ACC112 (cell line): ENCODE results near the gene APOC3.

Experiments
- H2AFZ ChIP-seq: fragments of 200-600 bp; sonication (generic); one replicate; pipeline ENCODE4 v1.6.0; 2017; ENCODE audit warnings: antibody characterized with exemption, low read length; ENCODE audit not compliant: unreplicated experiment
- H3K27ac ChIP-seq: fragments of 200-600 bp; sonication (generic); 2 replicates; pipeline ENCODE4 v1.5.1; 2014; ENCODE audit warnings: low read depth, mild to moderate bottlenecking, antibody characterized with exemption, low read length, moderate library complexity
- H3K27me3 ChIP-seq: fragments of 200-600 bp; sonication (generic); 2 replicates; pipeline ENCODE4 v1.6.1; 2014; ENCODE audit warnings: mild to moderate bottlenecking, antibody characterized with exemption, low read length, moderate library complexity, mixed read lengths; ENCODE audit not compliant: insufficient read depth
- H3K36me3 ChIP-seq: fragments of 200-600 bp; sonication (generic); 2 replicates; pipeline ENCODE4 v1.6.1; 2016; ENCODE audit warnings: mild to moderate bottlenecking, antibody characterized with exemption, low read length, moderate library complexity, mixed read lengths; ENCODE audit not compliant: insufficient read depth
- H3K4me1 ChIP-seq: fragments of 200-600 bp; sonication (generic); one replicate; pipeline ENCODE4 v1.6.1; 2016; ENCODE audit warnings: low read length, mixed read lengths; ENCODE audit not compliant: insufficient read depth, unreplicated experiment, control insufficient read depth
- H3K4me3 ChIP-seq: fragments of 200-600 bp; sonication (generic); 2 replicates; pipeline ENCODE4 v1.5.1; 2014; ENCODE audit warnings: mild to moderate bottlenecking, low read depth, low read length
- H3K79me2 ChIP-seq: fragments of 200-600 bp; sonication (generic); one replicate; pipeline ENCODE4 v1.6.0; 2016; ENCODE audit warnings: low read length; ENCODE audit not compliant: control insufficient read depth, unreplicated experiment, insufficient read depth

APOC3 gene

GRCh38 chr11:116829525-116830183 is at the start of gene APOC3:
APOC3 (plus strand) TSS chr11:116829907; CDS start chr11:116830583, 676 bp downstream.
- Histone ChIP-seq H3K4me3 (no peak within 1 kb of the TSS), H3K36me3 (no peaks in the 10 kb centered on the region), H3K4me1 (peaks cover 15% of the 10 kb centered on the region), H2AFZ (peak within 1 kb of the TSS; percentile 1), H3K27me3 (no peaks in the 10 kb centered on the region), H3K79me2 (no peaks in the 10 kb centered on the region), H3K27ac (no peak within 1 kb of the TSS)

- no peaks in the 10 kb centered on the region for H3K27me3 ChIP-seq
- H2AFZ ChIP-seq = no peak overlapping the region
- peak overlapping the region; percentile 51 for H3K27ac ChIP-seq
- peaks cover 20% of the 10 kb centered on the region for H3K79me2 ChIP-seq
- no peak overlapping the region for H3K4me3 ChIP-seq
- peaks cover 67% of the 10 kb centered on the region for H3K36me3 ChIP-seq
- H3K4me1 ChIP-seq = peaks cover 17% of the 10 kb centered on the region
Observed at GRCh38 chr11:116782728-116783127, 47.0 kb upstream of the APOC3 start.

- Histone ChIP-seq H3K27ac (no peak overlapping the region), H3K79me2 (peaks cover 21% of the 10 kb centered on the region), H3K4me1 (peaks cover 21% of the 10 kb centered on the region), H2AFZ (no peak overlapping the region), H3K36me3 (peaks cover 41% of the 10 kb centered on the region), H3K27me3 (no peaks in the 10 kb centered on the region), H3K4me3 (peak overlapping the region; percentile 98)
Observed at GRCh38 chr11:116786326-116786725, 43.4 kb upstream of the APOC3 start.

GRCh38 chr11:116786966-116787365 is 42.7 kb upstream of the APOC3 start:
- Histone ChIP-seq H3K4me3 (peak overlapping the region; percentile 98), H3K27ac (peak overlapping the region; percentile 74; the same call in 1 of the 2 replicates), H2AFZ (no peak overlapping the region), H3K79me2 (peaks cover 21% of the 10 kb centered on the region), H3K36me3 (peaks cover 39% of the 10 kb centered on the region), H3K4me1 (peaks cover 25% of the 10 kb centered on the region), H3K27me3 (no peaks in the 10 kb centered on the region)

GRCh38 chr11:116787436-116787785 is 42.3 kb upstream of the APOC3 start:
- peak overlapping the region; percentile 98 for H3K4me3 ChIP-seq
- H3K4me1 ChIP-seq = peaks cover 28% of the 10 kb centered on the region
- peaks cover 21% of the 10 kb centered on the region for H3K79me2 ChIP-seq
- H3K27me3 ChIP-seq = no peaks in the 10 kb centered on the region
- H3K27ac ChIP-seq = peak overlapping the region; percentile 74; the same call in 1 of the 2 replicates
- peaks cover 35% of the 10 kb centered on the region for H3K36me3 ChIP-seq
- peak overlapping the region; percentile 100 for H2AFZ ChIP-seq

- H3K27me3 ChIP-seq = no peaks in the 10 kb centered on the region
Observed at GRCh38 chr11:116787786-116788486, 41.8 kb upstream of the APOC3 start, which contains the start of gene ZPR1. ZPR1 (minus strand) TSS chr11:116788023; CDS start chr11:116787990, 33 bp downstream.

GRCh38 chr11:116788534-116788933 is 41.2 kb upstream of the APOC3 start:
- peak overlapping the region; percentile 74 for H3K27ac ChIP-seq

More at GRCh38 chr11:116787786-116788486, 41.8 kb upstream of the APOC3 start, which contains the start of gene ZPR1:
- Histone ChIP-seq H3K36me3 (peaks cover 30% of the 10 kb centered on the region), H3K79me2 (peaks cover 21% of the 10 kb centered on the region), H3K4me3 (peak within 1 kb of the TSS; percentile 98), H3K27ac (peak within 1 kb of the TSS; percentile 74), H2AFZ (peak within 1 kb of the TSS; percentile 100), H3K4me1 (peaks cover 32% of the 10 kb centered on the region)

GRCh38 chr11:116788975-116789374 is 40.7 kb upstream of the APOC3 start:
- Histone ChIP-seq H3K79me2 (peaks cover 21% of the 10 kb centered on the region), H3K27me3 (no peaks in the 10 kb centered on the region), H2AFZ (no peak overlapping the region), H3K4me1 (peaks cover 32% of the 10 kb centered on the region), H3K27ac (no peak overlapping the region), H3K4me3 (peak overlapping the region; percentile 98; the same call in 1 of the 2 replicates), H3K36me3 (peaks cover 24% of the 10 kb centered on the region)

More at GRCh38 chr11:116788534-116788933, 41.2 kb upstream of the APOC3 start:
- Histone ChIP-seq H3K79me2 (peaks cover 21% of the 10 kb centered on the region), H3K4me1 (peaks cover 32% of the 10 kb centered on the region), H2AFZ (peak overlapping the region; percentile 100), H3K4me3 (peak overlapping the region; percentile 98), H3K27me3 (no peaks in the 10 kb centered on the region), H3K36me3 (peaks cover 24% of the 10 kb centered on the region)

- Histone ChIP-seq H3K4me3 (no peak overlapping the region), H3K27ac (no peak overlapping the region), H3K36me3 (peaks cover 13% of the 10 kb centered on the region), H3K4me1 (peaks cover 32% of the 10 kb centered on the region), H2AFZ (no peak overlapping the region), H3K27me3 (no peaks in the 10 kb centered on the region), H3K79me2 (peaks cover 21% of the 10 kb centered on the region)
Observed at GRCh38 chr11:116790167-116791001, 39.3 kb upstream of the APOC3 start.
